PC-9 (cell line): ENCODE results near the gene MAN1C1.

Experiments used
- CTCF ChIP-seq: fragments of 200-600 bp; sonication (generic); conservative IDR thresholded peaks from 2 replicates; pipeline ENCODE4 v1.6.1; 2017; ENCODE audit warnings: mixed run types, antibody characterized with exemption, mild to moderate bottlenecking, moderate library complexity
- EZH2 ChIP-seq: fragments of 200-600 bp; sonication (generic); IDR thresholded peaks from 2 replicates; pipeline ENCODE4 v1.8.0; 2017; ENCODE audit warnings: antibody characterized with exemption, low read depth

- TF ChIP-seq EZH2: no peak
- TF ChIP-seq CTCF: no peak
Measured at GRCh38 chr1:25679171-25679570, 62.6 kb downstream of the MAN1C1 start.
